GM12878 (cell line): ENCODE measurements around the gene STX4.

Experiments used
- BRCA1 ChIP-seq: IDR thresholded peaks from 2 replicates; pipeline ENCODE4 v1.6.1; 2011; ENCODE audit warnings: low read depth, low read length, improper control_type of control experiment
- CBX5 ChIP-seq: sonication (generic); IDR thresholded peaks from 2 replicates; pipeline ENCODE4 v1.6.1; 2016; ENCODE audit warnings: low read depth, moderate library complexity, mild to moderate bottlenecking, inconsistent platforms
- POLR2A ChIP-seq: IDR thresholded peaks from 2 replicates; pipeline ENCODE4 v1.6.1; 2011; ENCODE audit warnings: low read depth, mild to moderate bottlenecking, low read length
- POLR2AphosphoS5 ChIP-seq: IDR thresholded peaks from 2 replicates; pipeline ENCODE4 v1.6.1; 2011; ENCODE audit warnings: mild to moderate bottlenecking, low read length, inconsistent platforms
- RELA ChIP-seq: fragments of 450-650 bp; IDR thresholded peaks from 2 replicates; pipeline ENCODE4 v1.8.0; 2014; ENCODE audit warnings: borderline replicate concordance; ENCODE audit not compliant: partially characterized antibody
- SMC3 ChIP-seq: IDR thresholded peaks from 2 replicates; pipeline ENCODE4 v1.6.1; 2011; ENCODE audit warnings: low read length, improper control_type of control experiment, borderline replicate concordance
- ZZZ3 ChIP-seq: IDR thresholded peaks from 2 replicates; pipeline ENCODE4 v1.6.1; 2011; ENCODE audit warnings: low read depth; ENCODE audit not compliant: control insufficient read depth, insufficient read length

- no peak for TF ChIP-seq CBX5
- TF ChIP-seq BRCA1, result no peak
- no peak for TF ChIP-seq POLR2AphosphoS5
- TF ChIP-seq RELA, result no peak
- TF ChIP-seq ZZZ3, result no peak
- TF ChIP-seq SMC3, result no peak
- no peak for TF ChIP-seq POLR2A
Measured at GRCh38 chr16:31001507-31002249, 31.7 kb upstream of the STX4 start.
